Endothelial cell (in vitro differentiated cells): ENCODE measurements around the gene PVALEF. TPM values are rescaled to one million over a fixed set of nuclear protein-coding genes. Genes with fewer than 3 reads are reported as not detected.

Experiments
- DNase-seq: peaks from one replicate; pipeline ENCODE4 v3.0.0; 2021; ENCODE audit warnings: low spot score
- H3K27ac Mint-ChIP-seq: one replicate; pipeline ENCODE4 v1.8.0; 2021; ENCODE audit warnings: mixed read lengths, inconsistent platforms; ENCODE audit not compliant: unreplicated experiment
- H3K27me3 Mint-ChIP-seq: one replicate; pipeline ENCODE4 v1.8.0; 2021; ENCODE audit warnings: mild to moderate bottlenecking, moderate library complexity, mixed read lengths, inconsistent platforms; ENCODE audit not compliant: unreplicated experiment
- H3K36me3 Mint-ChIP-seq: one replicate; pipeline ENCODE4 v1.8.0; 2021; ENCODE audit warnings: mild to moderate bottlenecking, low read depth, mixed read lengths, inconsistent platforms; ENCODE audit not compliant: unreplicated experiment
- H3K4me1 Mint-ChIP-seq: one replicate; pipeline ENCODE4 v1.8.0; 2021; ENCODE audit warnings: mild to moderate bottlenecking, mixed read lengths, inconsistent platforms; ENCODE audit not compliant: unreplicated experiment
- H3K4me3 Mint-ChIP-seq: one replicate; pipeline ENCODE4 v1.8.0; 2021; ENCODE audit warnings: mild to moderate bottlenecking, mixed read lengths, inconsistent platforms; ENCODE audit not compliant: unreplicated experiment
- H3K9me3 Mint-ChIP-seq: one replicate; pipeline ENCODE4 v1.8.0; 2021; ENCODE audit warnings: mixed read lengths, inconsistent platforms; ENCODE audit not compliant: unreplicated experiment
- total RNA-seq: library from RNA; stranded (reverse); fragmentation: NEBNext Ultra II Directional; extraction: Animal tissue kit (Norgen Biotek cat#: 25700); gene quantifications from one replicate; pipeline ENCODE4 v1.2.1, GENCODE V29; 2021; ENCODE audit not compliant: unreplicated experiment
- TF ChIP-seq, protein P1 (sequence below): fragments of 200-600 bp; sonication (generic); IDR thresholded peaks from one replicate; pipeline ENCODE4 v1.5.0; 2021; ENCODE audit warnings: antibody characterized with exemption; ENCODE audit not compliant: unreplicated experiment

PVALEF gene
- total RNA-seq, 1 donor from 2014 or later = not detected

GRCh38 chr17:81192386-81193050 lies 27.2 kb downstream of the PVALEF start:
- TF ChIP-seq, protein P1, sequence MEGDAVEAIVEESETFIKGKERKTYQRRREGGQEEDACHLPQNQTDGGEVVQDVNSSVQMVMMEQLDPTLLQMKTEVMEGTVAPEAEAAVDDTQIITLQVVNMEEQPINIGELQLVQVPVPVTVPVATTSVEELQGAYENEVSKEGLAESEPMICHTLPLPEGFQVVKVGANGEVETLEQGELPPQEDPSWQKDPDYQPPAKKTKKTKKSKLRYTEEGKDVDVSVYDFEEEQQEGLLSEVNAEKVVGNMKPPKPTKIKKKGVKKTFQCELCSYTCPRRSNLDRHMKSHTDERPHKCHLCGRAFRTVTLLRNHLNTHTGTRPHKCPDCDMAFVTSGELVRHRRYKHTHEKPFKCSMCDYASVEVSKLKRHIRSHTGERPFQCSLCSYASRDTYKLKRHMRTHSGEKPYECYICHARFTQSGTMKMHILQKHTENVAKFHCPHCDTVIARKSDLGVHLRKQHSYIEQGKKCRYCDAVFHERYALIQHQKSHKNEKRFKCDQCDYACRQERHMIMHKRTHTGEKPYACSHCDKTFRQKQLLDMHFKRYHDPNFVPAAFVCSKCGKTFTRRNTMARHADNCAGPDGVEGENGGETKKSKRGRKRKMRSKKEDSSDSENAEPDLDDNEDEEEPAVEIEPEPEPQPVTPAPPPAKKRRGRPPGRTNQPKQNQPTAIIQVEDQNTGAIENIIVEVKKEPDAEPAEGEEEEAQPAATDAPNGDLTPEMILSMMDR = no peak
- H3K4me3 Mint-ChIP-seq = no peak overlapping the region
- H3K4me1 Mint-ChIP-seq = no peaks in the 10 kb centered on the region
- H3K27ac Mint-ChIP-seq = no peak overlapping the region
- peaks cover 2% of the 10 kb centered on the region for H3K27me3 Mint-ChIP-seq
- DNase-seq = no peak
- no peaks in the 10 kb centered on the region for H3K9me3 Mint-ChIP-seq
- no peaks in the 10 kb centered on the region for H3K36me3 Mint-ChIP-seq

GRCh38 chr17:81193051-81193410 lies 27.7 kb downstream of the PVALEF start:
- TF ChIP-seq, protein P1 = no peak
- Mint-ChIP-seq H3K27ac (no peak overlapping the region), H3K4me1 (peaks cover 2% of the 10 kb centered on the region), H3K27me3 (peaks cover 2% of the 10 kb centered on the region), H3K9me3 (no peaks in the 10 kb centered on the region), H3K4me3 (no peak overlapping the region), H3K36me3 (no peaks in the 10 kb centered on the region)
- DNase-seq = no peak

GRCh38 chr17:81193470-81194224 lies 28.3 kb downstream of the PVALEF start:
- no peak overlapping the region for H3K4me3 Mint-ChIP-seq
- peaks cover 2% of the 10 kb centered on the region for H3K27me3 Mint-ChIP-seq
- no peak for DNase-seq
- TF ChIP-seq, protein P1 = no peak
- H3K9me3 Mint-ChIP-seq = no peaks in the 10 kb centered on the region
- H3K4me1 Mint-ChIP-seq = peaks cover 2% of the 10 kb centered on the region
- no peak overlapping the region for H3K27ac Mint-ChIP-seq
- H3K36me3 Mint-ChIP-seq = no peaks in the 10 kb centered on the region

GRCh38 chr17:81194225-81194760 lies 29.0 kb downstream of the PVALEF start:
- H3K27me3 Mint-ChIP-seq = peaks cover 2% of the 10 kb centered on the region
- DNase-seq = no peak
- no peak overlapping the region for H3K4me3 Mint-ChIP-seq
- H3K36me3 Mint-ChIP-seq = no peaks in the 10 kb centered on the region
- H3K9me3 Mint-ChIP-seq = no peaks in the 10 kb centered on the region
- peaks cover 2% of the 10 kb centered on the region for H3K4me1 Mint-ChIP-seq
- TF ChIP-seq, protein P1 = no peak
- H3K27ac Mint-ChIP-seq = no peak overlapping the region
